Measurements from ENCODE around the gene ARL6IP6. TPM values are rescaled to one million over a fixed set of nuclear protein-coding genes. Genes with fewer than 3 reads are reported as not detected.
A peak's percentile ranks its signal among the peaks of the same experiment; 100 is the strongest.

Gene ARL6IP6
- total and polyA plus RNA-seq, 2 experiments from 2014 or later = 49.1 to 65.4 TPM

- TF ChIP-seq ETS1 (IDR thresholded peaks at IDR 0.05) = no peak
- TF ChIP-seq NANOG (IDR thresholded peaks at IDR 0.05; ENCODE audit: borderline replicate concordance) = no peak
- TF ChIP-seq ZNF331 (CRISPR knock-in tag; IDR thresholded peaks at IDR 0.05; ENCODE audit: low read depth) = no peak
- TF ChIP-seq ZNF462 (CRISPR knock-in tag; IDR thresholded peaks at IDR 0.05) = no peak
Observed at GRCh38 chr2:152715112-152715511, 3.3 kb upstream of the ARL6IP6 start (continued).

- Histone ChIP-seq H3K27me3 (ENCODE audit: insufficient read depth) (no peaks in the 10 kb centered on the region), H3F3A (replicated peaks; ENCODE audit: low read depth) (no peaks in the 10 kb centered on the region), H3K4me3 (peak overlapping the region; percentile 94), H3K27ac (ENCODE audit: low read depth) (no peak overlapping the region), H3K36me3 (ENCODE audit: insufficient read depth) (peaks cover 32% of the 10 kb centered on the region), H3K4me2 (peak overlapping the region; percentile 80), H2AFZ (no peak overlapping the region), H4K20me1 (replicated peaks; ENCODE audit: insufficient read depth) (peaks cover 36% of the 10 kb centered on the region), H3K9me2 (ENCODE audit: insufficient read depth) (no peaks in the 10 kb centered on the region), H3K79me2 (replicated peaks; ENCODE audit: insufficient read depth) (peaks cover 82% of the 10 kb centered on the region), H3K4me1 (ENCODE audit: insufficient read depth) (peaks cover 11% of the 10 kb centered on the region)
- DNase-seq (ENCODE audit: low spot score) (peak; percentile 80), ATAC-seq (no peak)
- Mint-ChIP-seq H3K4me3 (peak overlapping the region; percentile 96), H3K27me3 (ENCODE audit: insufficient read depth, low read depth, poor library complexity) (peaks cover 12% of the 10 kb centered on the region), H3K27ac (peak overlapping the region; percentile 99), H3K9me3 (no peaks in the 10 kb centered on the region; the same call in 1 of the 3 replicates), H3K4me1 (peaks cover 18% of the 10 kb centered on the region), H3K36me3 (ENCODE audit: low read depth) (peaks cover 62% of the 10 kb centered on the region)
- TF ChIP-seq ZNF331 (CRISPR knock-in tag; IDR thresholded peaks at IDR 0.05; ENCODE audit: low read depth) (no peak), CTCF (conservative IDR thresholded peaks at IDR 0.05; ENCODE audit: low read depth in 2 of 2) (peak; percentile 71 to 94)
Observed at GRCh38 chr2:152715854-152716428, 2.5 kb upstream of the ARL6IP6 start.
